ENCODE results near the gene PLOD1.
A peak's percentile ranks its signal among the peaks of the same experiment; 100 is the strongest.
"Not testable (repeated sequence)": the region's sequence is repeated elsewhere in the genome, so short reads cannot be mapped to it uniquely, and the experiment has no call there.

The PLOD1 gene

DNA sequence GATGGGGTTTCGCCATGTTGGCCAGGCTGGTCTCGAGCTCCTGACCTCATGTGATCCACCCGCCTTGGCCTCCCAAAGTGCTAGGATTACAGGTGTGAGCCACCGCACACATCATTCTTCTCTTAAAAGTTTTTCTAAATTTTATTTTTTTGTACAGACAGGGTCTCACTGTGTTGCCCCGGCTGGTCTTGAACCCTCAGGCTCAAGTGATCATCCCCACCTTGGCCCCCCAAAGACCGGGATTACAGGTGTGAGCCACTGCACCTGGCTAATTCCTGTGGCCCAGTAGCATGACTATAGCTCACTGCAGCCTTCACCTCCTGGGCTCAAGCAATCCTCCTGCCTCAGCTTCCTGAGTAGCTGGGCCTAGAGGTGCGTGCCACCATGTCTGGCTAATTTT lies 5.3 kb downstream of the PLOD1 start:
- not testable (repeated sequence) for DNase-seq (ENCODE audit: low spot score)

- DNase-seq (ENCODE audit: low spot score): no peak
These were observed 5.9 kb downstream of the PLOD1 start for GRCh38 chr1:11940260-11940921.

- DNase-seq (ENCODE audit: low spot score): no peak
These were observed 7.8 kb downstream of the PLOD1 start for GRCh38 chr1:11942280-11942679.

DNA sequence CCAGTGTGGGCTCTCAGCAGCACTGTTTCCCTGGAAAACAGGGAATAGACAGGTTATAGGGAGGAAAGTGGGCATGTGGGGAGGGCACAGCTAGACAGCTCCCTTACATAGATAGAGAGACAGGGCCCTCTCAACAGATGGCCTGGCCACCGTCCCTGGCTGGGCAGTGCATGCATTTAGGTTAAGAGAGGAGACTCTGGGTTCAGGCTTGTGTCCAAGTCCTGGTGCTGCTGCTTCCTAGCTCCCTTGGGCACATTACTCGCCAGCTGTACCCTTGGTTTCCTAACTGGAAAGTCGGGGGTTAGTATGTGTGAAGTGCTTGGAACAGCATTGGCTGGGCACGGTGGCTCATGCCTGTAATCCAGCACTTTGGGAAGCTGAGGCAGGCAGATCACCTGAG lies 9.1 kb downstream of the PLOD1 start:
- DNase-seq (ENCODE audit: low spot score): no peak

GRCh38 chr1:11944358-11944931 lies 9.9 kb downstream of the PLOD1 start:
- DNase-seq (ENCODE audit: low spot score): peak; percentile 47

DNA sequence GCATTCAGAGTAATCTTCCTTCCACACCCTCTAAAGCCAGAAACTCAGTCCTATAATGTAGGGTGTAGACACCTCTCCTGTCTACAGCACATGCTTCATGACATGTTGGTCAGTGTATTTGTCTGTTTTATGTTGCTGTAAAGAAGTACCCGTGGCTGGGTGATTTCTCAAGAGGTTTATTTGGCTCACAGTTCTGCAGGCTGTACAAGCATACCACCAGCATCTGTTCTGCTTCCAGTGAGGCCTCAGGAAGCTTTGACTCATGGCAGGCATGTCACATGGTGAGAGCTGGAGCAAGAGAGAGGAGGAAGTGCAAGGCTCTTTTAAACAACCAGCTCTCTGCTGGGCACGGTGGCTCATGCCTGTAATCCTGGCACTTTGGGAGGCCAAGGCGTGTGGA lies 12.1 kb downstream of the PLOD1 start:
- no peak for DNase-seq (ENCODE audit: low spot score)

DNA sequence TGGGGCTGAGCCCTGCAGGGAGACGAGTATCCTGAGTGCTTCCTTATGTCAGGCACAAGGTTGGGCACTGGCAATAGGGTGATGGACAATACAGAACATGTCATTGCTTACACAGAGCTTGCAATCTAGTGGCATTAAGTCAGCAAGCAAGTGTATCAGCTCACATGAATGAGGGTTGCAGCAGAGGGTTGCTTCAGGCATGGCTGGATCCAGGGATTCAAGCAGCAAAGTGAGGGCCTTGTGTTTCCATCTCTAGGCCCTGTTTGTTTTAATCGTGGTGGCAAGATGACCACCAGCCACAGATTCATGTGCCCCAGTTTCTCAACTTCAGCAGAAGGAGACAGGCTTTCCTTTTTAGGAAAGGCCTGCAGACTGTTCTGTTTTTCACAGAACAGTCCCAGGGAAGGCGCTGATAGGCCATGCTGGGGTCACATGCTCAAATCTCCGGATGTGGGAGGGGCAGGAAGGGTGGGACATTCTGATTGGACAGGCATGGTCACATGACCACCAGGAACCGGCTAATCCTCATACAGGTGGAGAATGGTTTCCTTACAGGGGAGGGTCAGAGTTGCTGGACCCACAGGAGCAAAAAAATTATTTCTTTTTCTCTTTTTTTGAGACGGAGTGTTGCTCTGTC lies 14.4 kb downstream of the PLOD1 start:
- DNase-seq (ENCODE audit: low spot score): no peak

GRCh38 chr1:11951901-11952300 lies 17.4 kb downstream of the PLOD1 start:
- DNase-seq (ENCODE audit: low spot score): no peak

- DNase-seq (ENCODE audit: low spot score): no peak
These were observed 18.1 kb downstream of the PLOD1 start for GRCh38 chr1:11952455-11953109.

DNA sequence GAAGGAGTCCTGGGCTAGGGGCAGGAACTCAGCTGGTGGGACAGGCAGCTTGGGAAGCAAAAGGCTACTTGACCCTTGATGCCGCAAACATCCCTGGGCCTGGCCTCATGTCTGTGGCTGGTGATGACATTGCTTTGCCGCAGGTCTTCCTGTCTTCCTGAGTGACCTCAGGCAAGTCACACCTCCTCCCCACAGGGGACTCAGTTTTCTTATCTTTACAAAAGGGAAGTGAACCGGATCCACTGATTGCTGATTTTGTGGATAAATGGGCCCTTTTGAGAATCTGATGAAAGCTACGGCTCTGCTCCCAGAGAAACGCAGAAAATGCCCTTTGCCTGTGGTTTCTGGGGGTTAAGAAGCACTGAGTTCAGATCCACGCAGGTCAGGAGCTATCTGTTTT lies 20.7 kb downstream of the PLOD1 start:
- DNase-seq (ENCODE audit: low spot score): no peak

DNA sequence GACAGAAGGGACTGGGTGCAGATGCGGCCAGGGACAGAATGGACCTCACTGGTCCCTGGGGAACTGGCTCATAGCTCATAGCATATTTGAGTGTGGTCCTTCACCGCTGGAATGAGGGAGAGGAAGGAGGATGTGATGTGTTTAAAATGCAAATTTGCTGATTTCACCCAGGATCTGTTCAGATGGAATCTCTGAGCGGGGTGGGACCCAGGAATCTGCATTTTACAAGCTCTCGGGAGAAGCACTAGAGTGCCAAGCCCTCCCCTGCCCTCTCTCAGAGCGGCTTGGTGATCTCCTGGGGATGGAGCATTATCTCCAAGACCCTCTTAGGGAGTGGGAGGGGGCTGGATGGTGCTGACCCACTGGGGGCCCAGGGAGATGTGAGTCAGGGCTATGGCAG lies 22.9 kb downstream of the PLOD1 start:
- DNase-seq (ENCODE audit: low spot score): no peak

DNA sequence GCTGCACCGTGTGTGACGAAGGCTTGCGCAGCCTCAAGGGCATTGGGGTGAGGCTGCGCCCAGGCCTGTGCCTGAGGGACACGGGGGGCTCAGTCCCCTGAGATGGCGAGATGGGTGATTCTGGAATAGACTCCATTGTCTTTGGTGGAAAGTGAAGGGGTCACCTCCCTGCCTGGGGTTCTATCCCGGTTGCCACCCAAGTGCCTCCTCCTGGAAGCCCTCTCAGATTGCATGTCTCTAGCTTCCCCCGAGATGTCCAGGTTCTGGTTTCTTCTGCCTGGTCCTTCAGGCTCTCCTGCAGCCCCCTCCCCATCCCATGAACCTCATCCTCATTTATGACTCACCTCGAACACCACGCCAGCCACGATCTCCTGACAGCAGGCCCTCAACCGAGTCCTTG lies 23.4 kb downstream of the PLOD1 start:
- no peak for DNase-seq (ENCODE audit: low spot score)

GRCh38 chr1:11960276-11960675 lies 25.8 kb downstream of the PLOD1 start:
- no peak for DNase-seq (ENCODE audit: low spot score)

- peak; percentile 18 for DNase-seq (ENCODE audit: low spot score)
These were observed 26.2 kb downstream of the PLOD1 start for GRCh38 chr1:11960715-11961114.

GRCh38 chr1:11961230-11961629 lies 26.7 kb downstream of the PLOD1 start:
- peak; percentile 46 for DNase-seq (ENCODE audit: low spot score)

GRCh38 chr1:11963622-11964021 lies 29.1 kb downstream of the PLOD1 start:
- no peak for DNase-seq (ENCODE audit: low spot score)

GRCh38 chr1:11964656-11965055 lies 30.1 kb downstream of the PLOD1 start:
- DNase-seq (ENCODE audit: low spot score): no peak

DNA sequence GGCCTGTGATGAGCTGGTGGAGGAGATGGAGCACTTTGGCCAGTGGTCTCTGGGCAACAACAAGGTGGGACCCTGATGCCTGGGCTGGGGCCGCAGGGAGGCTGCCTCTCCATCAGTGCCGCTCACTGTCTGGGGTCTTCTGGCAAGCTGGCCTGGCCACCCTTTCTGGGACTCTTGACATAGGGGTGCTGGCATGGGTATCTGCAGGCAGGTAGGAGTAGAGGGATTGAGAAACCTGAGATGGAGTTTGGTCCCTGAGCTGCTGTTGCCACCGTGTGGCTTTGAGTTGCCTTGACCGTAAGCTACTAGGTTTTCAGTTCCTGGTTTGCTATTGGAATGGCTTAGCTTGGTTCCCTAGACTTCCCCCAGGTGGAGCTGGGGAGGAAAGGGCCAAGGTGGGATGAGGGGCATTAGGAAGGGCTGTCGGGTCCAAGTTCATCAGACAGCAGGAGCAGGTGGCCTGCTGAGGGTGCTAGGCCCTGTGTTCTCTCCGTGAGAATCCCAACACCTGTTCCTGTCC lies 32.6 kb downstream of the PLOD1 start:
- peak; percentile 53 for DNase-seq (ENCODE audit: low spot score)

DNA sequence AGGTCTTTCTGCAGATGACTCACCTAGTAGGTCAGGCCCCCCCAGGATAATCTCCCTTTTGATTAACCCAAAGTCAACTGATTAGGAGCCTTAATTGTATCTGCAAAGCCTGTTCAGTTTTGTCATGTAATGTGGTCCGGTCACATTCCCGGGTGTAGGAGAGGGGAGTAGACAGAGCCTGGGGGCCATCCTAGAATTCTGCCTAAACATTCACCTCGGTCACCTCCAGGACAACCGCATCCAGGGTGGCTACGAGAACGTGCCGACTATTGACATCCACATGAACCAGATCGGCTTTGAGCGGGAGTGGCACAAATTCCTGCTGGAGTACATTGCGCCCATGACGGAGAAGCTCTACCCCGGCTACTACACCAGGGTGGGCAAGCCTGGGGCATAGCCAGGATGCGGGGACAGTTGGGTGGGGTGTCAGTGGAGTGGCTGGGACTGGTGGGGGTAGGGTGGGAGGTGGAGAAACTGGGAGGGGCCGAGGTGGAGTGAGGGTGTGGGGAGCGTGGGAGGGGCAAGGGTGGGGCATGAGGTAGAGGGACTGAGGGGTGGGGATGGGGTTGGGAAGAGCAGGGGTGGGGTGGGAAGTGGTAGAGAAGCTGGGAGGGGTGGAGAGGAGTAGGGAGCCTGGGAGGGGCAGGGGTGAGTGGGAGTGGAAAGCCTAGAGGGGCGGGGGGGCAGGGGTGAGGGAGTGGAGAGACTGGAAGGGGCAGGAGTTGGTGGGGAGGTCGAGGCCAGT lies 36.1 kb downstream of the PLOD1 start:
- DNase-seq (ENCODE audit: low spot score): no peak

GRCh38 chr1:11977625-11978024 lies 43.1 kb downstream of the PLOD1 start:
- DNase-seq (ENCODE audit: low spot score): no peak

GRCh38 chr1:11978301-11978700 lies 43.8 kb downstream of the PLOD1 start:
- DNase-seq (ENCODE audit: low spot score): no peak
